HEK293T (cell line): ENCODE measurements around the gene BEX3.
"Not testable (repeated sequence)": the region's sequence is repeated elsewhere in the genome, so short reads cannot be mapped to it uniquely, and the experiment has no call there.

Experiments
- CTCF ChIA-PET: fragments of 350-600 bp; formaldehyde crosslinking; extraction: SDS; loops from one replicate; lab custom pipeline; 2021; ENCODE audit warnings: antibody characterized with exemption, inconsistent platforms; lab: Yijun Ruan, JAX
- POLR2A ChIA-PET: fragments of 350-600 bp; formaldehyde crosslinking; extraction: SDS; loops from one replicate; lab custom pipeline; 2020; ENCODE audit warnings: antibody characterized with exemption, inconsistent platforms; lab: Yijun Ruan, JAX
- DNase-seq: peaks from one replicate; pipeline ENCODE4 v3.0.0; 2012; ENCODE audit warnings: mixed read lengths; ENCODE audit errors: extremely low spot score
- ARNT ChIP-seq: fragments of 450-650 bp; IDR thresholded peaks from 2 replicates; pipeline ENCODE4 v1.6.1; 2017; ENCODE audit warnings: mild to moderate bottlenecking
- BHLHE40 ChIP-seq: fragments of 450-650 bp; IDR thresholded peaks from 2 replicates; pipeline ENCODE4 v1.6.1; 2016; ENCODE audit warnings: mild to moderate bottlenecking, moderate library complexity, borderline replicate concordance
- CTBP1 ChIP-seq: fragments of 450-650 bp; IDR thresholded peaks from 2 replicates; pipeline ENCODE4 v1.6.1; 2016; ENCODE audit warnings: borderline replicate concordance
- ELF4 ChIP-seq: fragments of 450-650 bp; IDR thresholded peaks from 2 replicates; pipeline ENCODE4 v1.6.1; 2017; ENCODE audit warnings: antibody characterized with exemption
- FOXA1 ChIP-seq: fragments of 450-650 bp; IDR thresholded peaks from 2 replicates; pipeline ENCODE4 v1.6.1; 2016; ENCODE audit warnings: mild to moderate bottlenecking
- FOXK2 ChIP-seq: fragments of 450-650 bp; IDR thresholded peaks from 2 replicates; pipeline ENCODE4 v1.6.1; 2016; ENCODE audit warnings: mild to moderate bottlenecking
- FOXM1 ChIP-seq: fragments of 450-650 bp; IDR thresholded peaks from 2 replicates; pipeline ENCODE4 v1.6.1; 2017; ENCODE audit warnings: mild to moderate bottlenecking, borderline replicate concordance
- HDGF ChIP-seq: fragments of 450-650 bp; IDR thresholded peaks from 2 replicates; pipeline ENCODE4 v1.6.1; 2017; ENCODE audit warnings: antibody characterized with exemption, borderline replicate concordance
- L3MBTL2 ChIP-seq: fragments of 450-650 bp; conservative IDR thresholded peaks from 2 replicates; pipeline ENCODE4 v1.6.1; 2016; ENCODE audit warnings: mild to moderate bottlenecking
- LEF1 ChIP-seq: fragments of 450-650 bp; IDR thresholded peaks from 2 replicates; pipeline ENCODE4 v1.6.1; 2017; ENCODE audit warnings: mild to moderate bottlenecking, borderline replicate concordance
- NFRKB ChIP-seq: fragments of 450-650 bp; IDR thresholded peaks from 2 replicates; pipeline ENCODE4 v1.6.1; 2016; ENCODE audit warnings: mild to moderate bottlenecking, moderate library complexity
- SP1 ChIP-seq: fragments of 450-650 bp; IDR thresholded peaks from 2 replicates; pipeline ENCODE4 v1.6.1; 2017
- SUZ12 ChIP-seq: fragments of 450-650 bp; IDR thresholded peaks from 2 replicates; pipeline ENCODE4 v1.6.1; 2016; ENCODE audit warnings: mild to moderate bottlenecking
- TARDBP ChIP-seq: fragments of 450-650 bp; IDR thresholded peaks from 2 replicates; pipeline ENCODE4 v1.6.1; 2016
- ZNF384 ChIP-seq: fragments of 450-650 bp; IDR thresholded peaks from 2 replicates; pipeline ENCODE4 v1.6.1; 2016
- TF ChIP-seq, protein P1 (sequence below): fragments of 450-650 bp; IDR thresholded peaks from 2 replicates; pipeline ENCODE4 v1.6.1; 2016

Gene BEX3

DNA sequence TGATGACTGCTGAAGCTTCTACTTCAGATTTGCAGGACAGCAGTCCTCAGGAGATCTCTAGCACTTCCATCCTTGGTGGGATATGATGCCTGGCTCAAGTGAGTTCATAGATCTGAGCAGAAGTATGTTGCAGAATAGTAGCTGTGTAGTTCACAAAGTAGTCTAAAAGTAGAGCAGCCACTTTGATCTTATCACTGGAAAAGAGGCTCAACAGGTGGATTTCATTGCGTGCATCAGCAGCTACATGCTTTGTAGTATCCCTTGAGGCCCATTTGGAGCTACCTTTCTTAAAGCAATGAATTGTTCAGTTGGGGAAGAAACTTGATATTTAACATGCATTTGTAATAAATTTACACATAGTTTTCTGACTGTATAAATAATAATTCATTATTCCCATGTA, 29.9 kb downstream of the BEX3 start:
- DNase-seq: no peak
- ChIA-PET POLR2A (interaction anchor here (1.1 to 1.9 kb wide), 2 partner anchors 29 to 57 kb away, joined by 4 to 6 read pairs; partner anchors contain the start of gene BEX3), CTCF (interaction anchor here (2.3 kb wide), 1 partner anchor 58 kb away, joined by 9 read pairs; no protein-coding TSS in a partner anchor)
- TF ChIP-seq, protein P1, sequence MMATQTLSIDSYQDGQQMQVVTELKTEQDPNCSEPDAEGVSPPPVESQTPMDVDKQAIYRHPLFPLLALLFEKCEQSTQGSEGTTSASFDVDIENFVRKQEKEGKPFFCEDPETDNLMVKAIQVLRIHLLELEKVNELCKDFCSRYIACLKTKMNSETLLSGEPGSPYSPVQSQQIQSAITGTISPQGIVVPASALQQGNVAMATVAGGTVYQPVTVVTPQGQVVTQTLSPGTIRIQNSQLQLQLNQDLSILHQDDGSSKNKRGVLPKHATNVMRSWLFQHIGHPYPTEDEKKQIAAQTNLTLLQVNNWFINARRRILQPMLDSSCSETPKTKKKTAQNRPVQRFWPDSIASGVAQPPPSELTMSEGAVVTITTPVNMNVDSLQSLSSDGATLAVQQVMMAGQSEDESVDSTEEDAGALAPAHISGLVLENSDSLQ: no peak
- TF ChIP-seq FOXM1: no peak
- TF ChIP-seq TARDBP: no peak
- TF ChIP-seq BHLHE40: no peak
- no peak for TF ChIP-seq NFRKB
- TF ChIP-seq FOXK2: no peak
- TF ChIP-seq FOXA1: no peak
- TF ChIP-seq ARNT: no peak
- no peak for TF ChIP-seq SUZ12
- TF ChIP-seq ZNF384: no peak
- no peak for TF ChIP-seq LEF1
- no peak for TF ChIP-seq HDGF
- TF ChIP-seq SP1: no peak
- no peak for TF ChIP-seq L3MBTL2
- TF ChIP-seq ELF4: no peak
- no peak for TF ChIP-seq CTBP1

DNA sequence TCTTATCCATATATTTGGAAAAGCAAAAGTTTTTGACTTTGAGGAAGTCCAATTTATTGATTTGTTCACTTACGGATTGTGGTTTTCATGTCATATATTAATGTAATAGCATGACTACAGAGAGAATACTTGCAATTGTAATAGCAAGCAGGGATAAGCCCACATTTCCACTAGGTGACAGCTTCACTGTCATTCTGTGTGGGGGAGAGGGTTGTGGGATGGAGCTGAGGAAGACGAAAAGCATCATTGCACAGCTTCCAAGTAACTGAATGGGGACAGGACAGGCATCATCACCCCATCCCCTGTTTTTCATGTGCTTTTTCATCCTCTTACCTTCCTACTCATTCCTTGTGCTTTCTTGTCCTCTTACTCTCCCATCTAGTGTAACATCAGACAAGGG, 31.4 kb downstream of the BEX3 start:
- CTCF ChIA-PET: no interaction called here
- TF ChIP-seq ARNT: no peak
- TF ChIP-seq, protein P1: no peak
- POLR2A ChIA-PET: no interaction called here
- DNase-seq: no peak

DNA sequence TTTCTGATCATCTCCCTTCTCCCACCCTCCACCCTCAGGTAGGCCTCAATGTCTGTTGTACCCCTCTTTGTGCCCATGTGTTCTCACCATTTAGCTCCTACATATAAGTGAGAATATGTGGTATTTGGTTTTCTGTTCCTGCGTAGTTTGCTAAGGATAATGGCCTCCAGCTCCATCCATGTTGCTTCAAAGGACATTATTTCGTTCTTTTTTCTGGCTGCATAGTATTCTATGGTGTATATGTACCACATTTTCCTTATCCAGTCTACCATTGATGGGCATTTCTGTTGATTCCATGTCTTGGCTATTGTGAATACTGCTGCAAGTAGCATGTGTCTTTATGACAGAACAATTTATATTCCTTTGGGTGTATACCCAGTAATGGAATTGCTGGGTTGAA, 35.4 kb downstream of the BEX3 start:
- DNase-seq, CTCF ChIA-PET: not testable (repeated sequence)
- POLR2A ChIA-PET: interaction anchor here (0.9 kb wide), 1 partner anchor 9 kb away, joined by 3 read pairs; no protein-coding TSS in a partner anchor

DNA sequence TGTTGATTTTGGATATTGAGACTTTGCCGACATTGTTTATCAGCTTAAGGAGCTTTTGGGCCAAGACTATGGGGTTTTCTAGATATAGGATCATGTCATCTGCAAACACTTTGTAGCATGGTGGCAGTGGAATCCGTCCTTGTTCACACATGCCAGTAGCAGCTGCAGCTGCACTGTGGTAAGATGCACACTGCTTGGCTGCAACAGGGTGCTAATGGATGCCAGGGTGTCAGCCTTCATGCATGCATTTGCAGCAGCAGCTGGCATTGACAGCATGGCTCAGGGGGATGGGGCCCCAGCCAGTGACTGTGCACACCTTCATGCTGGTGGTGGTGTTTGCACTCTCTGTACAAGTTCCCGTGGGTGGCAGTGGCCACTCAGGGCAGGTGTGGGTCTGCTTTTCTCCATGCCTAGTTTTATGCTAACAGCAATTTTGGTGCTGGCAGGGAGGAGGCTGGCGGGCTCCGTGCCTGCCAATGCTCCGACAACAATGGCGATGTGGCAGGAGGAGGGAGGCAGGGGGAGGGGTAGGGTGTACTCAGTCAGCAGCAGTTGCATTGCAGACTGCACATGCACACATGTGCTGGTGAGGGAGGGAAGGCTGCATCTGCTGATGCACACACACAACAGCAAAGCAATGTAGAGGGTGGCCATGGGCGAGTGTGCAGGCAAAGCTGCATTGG, 37.5 kb downstream of the BEX3 start:
- DNase-seq: no peak
- POLR2A ChIA-PET: no interaction called here
- CTCF ChIA-PET: interaction anchor here (0.6 kb wide), 1 partner anchor 779 kb away, joined by 3 read pairs; no protein-coding TSS in a partner anchor
- TF ChIP-seq SP1 (no peak), FOXK2 (no peak), TARDBP (no peak), L3MBTL2 (no peak), LEF1 (no peak), HDGF (no peak), ZNF384 (no peak), CTBP1 (no peak), NFRKB (no peak), BHLHE40 (no peak), ARNT (no peak), ELF4 (no peak), SUZ12 (no peak), FOXA1 (no peak), FOXM1 (no peak)
- TF ChIP-seq, protein P1: no peak

DNA sequence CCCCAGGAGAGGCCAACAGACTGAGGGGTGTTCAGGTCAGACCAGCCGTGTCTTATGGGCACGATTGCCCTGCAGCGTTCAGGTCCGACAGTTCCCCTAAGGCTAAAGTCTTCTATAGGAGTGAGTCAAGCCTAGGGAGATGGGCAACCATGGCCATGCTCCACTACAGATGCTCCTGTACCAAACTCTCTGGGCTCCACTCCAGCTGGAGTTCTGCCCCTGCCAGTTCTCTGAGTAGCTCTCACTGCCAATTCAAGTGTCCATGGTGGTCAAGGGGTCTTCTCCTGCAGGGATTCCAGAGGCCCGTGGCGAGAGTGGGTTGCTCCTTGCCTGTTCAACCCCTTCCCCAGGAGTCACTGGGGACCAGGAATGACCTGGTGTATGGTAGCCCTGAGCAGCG, 38.2 kb downstream of the BEX3 start:
- ChIA-PET CTCF (interaction anchor here (0.6 to 1.5 kb wide), 2 partner anchors 49 to 778 kb away, joined by 3 read pairs; no protein-coding TSS in a partner anchor), POLR2A (interaction anchor here (0.6 kb wide), 1 partner anchor 10 kb away, joined by 3 read pairs; no protein-coding TSS in a partner anchor)
- TF ChIP-seq SUZ12: no peak
- no peak for TF ChIP-seq FOXM1
- TF ChIP-seq ELF4: no peak
- no peak for TF ChIP-seq SP1
- no peak for TF ChIP-seq TARDBP
- no peak for TF ChIP-seq LEF1
- TF ChIP-seq, protein P1: no peak
- no peak for TF ChIP-seq ARNT
- TF ChIP-seq BHLHE40: no peak
- no peak for TF ChIP-seq HDGF
- no peak for TF ChIP-seq L3MBTL2
- no peak for TF ChIP-seq ZNF384
- no peak for TF ChIP-seq NFRKB
- TF ChIP-seq CTBP1: no peak
- TF ChIP-seq FOXA1: no peak
- no peak for DNase-seq

DNA sequence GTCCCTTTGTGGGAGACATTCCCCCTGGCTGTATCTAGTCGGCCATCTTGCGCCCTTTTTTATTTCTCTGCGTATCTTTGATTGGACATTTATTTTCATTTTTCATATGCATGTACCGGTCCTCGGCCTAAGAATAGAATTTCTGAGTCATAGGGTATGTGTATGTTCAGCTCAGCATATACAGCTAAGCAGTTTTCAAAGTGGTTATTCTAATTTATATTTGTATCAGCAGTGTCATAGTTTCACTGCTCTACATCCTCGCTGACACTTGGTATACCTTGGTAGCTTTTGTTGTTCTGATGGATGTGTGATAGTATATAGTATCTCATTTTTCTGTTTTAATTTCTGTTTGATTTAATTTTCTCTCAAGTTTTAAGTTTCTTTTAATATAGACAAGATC, 38.7 kb downstream of the BEX3 start:
- CTCF ChIA-PET: interaction anchor here (1.5 kb wide), 1 partner anchor 49 kb away, joined by 3 read pairs; no protein-coding TSS in a partner anchor
- no peak for TF ChIP-seq ARNT
- TF ChIP-seq TARDBP: no peak
- TF ChIP-seq, protein P1: no peak
- no peak for TF ChIP-seq FOXK2
- no peak for TF ChIP-seq FOXM1
- no peak for TF ChIP-seq HDGF
- TF ChIP-seq ELF4: no peak
- no peak for TF ChIP-seq CTBP1
- TF ChIP-seq FOXA1: no peak
- no peak for TF ChIP-seq SP1
- TF ChIP-seq L3MBTL2: no peak
- TF ChIP-seq NFRKB: no peak
- no peak for TF ChIP-seq SUZ12
- TF ChIP-seq LEF1: no peak
- TF ChIP-seq BHLHE40: no peak
- no peak for TF ChIP-seq ZNF384
- no peak for DNase-seq
- POLR2A ChIA-PET: interaction anchor here (0.6 kb wide), 1 partner anchor 11 kb away, joined by 3 read pairs; no protein-coding TSS in a partner anchor
